WTC11 (cell line): ENCODE results near the gene AK6. TPM values are rescaled to one million over a fixed set of nuclear protein-coding genes. Genes with fewer than 3 reads are reported as not detected.

Source experiments
- total RNA-seq: library from RNA; stranded (reverse); gene quantifications from 3 replicates; pipeline ENCODE4 v1.2.3, GENCODE V29; 2021
- TF ChIP-seq, protein P1 (sequence below): fragments of 250-450 bp; sonication (Bioruptor Pico); IDR thresholded peaks from 2 replicates; pipeline ENCODE4 v2.1.2; 2022; ENCODE audit warnings: mild to moderate bottlenecking, moderate library complexity

Gene AK6
- total RNA-seq, 1 experiment from 2014 or later: 43.1 TPM

DNA sequence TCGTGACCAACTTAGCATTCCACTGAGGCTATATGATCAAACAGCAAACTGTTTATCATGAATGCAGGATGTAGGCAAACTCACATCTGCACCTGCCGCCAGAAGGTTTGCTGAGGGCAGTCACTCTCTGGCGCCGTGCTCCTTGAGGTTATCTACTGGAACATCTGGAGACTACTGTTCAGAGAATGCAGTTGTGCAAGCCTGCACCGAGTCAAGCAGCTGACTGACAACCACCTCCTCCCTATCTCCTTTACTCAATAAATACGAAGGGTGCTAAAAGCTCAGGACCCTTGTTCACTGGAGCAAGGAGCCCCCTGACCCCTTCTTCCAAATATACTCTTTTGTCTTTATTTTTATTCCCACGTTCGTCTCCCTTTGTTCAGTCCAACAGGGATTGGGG is 63.8 kb downstream of the AK6 start (continued):
- TF ChIP-seq, protein P1, sequence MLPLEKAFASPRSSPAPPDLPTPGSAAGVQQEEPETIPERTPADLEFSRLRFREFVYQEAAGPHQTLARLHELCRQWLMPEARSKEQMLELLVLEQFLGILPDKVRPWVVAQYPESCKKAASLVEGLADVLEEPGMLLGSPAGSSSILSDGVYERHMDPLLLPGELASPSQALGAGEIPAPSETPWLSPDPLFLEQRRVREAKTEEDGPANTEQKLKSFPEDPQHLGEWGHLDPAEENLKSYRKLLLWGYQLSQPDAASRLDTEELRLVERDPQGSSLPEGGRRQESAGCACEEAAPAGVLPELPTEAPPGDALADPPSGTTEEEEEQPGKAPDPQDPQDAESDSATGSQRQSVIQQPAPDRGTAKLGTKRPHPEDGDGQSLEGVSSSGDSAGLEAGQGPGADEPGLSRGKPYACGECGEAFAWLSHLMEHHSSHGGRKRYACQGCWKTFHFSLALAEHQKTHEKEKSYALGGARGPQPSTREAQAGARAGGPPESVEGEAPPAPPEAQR (CRISPR knock-in tag): no peak

Other genes with a start within 250 kb of the AK6 start
- 277 to 312 TPM (median 282 TPM) in 3 replicates for gene CCNB1, start 202.4 kb downstream of the AK6 start, total RNA-seq
- 79.0 to 87.4 TPM (median 86.4 TPM) in 3 replicates for gene CENPH, start 179.9 kb downstream of the AK6 start, total RNA-seq
- 50.4 to 62.7 TPM (median 51.7 TPM) in 3 replicates for gene CDK7, start 134.6 kb downstream of the AK6 start, total RNA-seq
- 3.1 to 5.5 TPM (median 5.5 TPM) in 3 replicates for gene CCDC125, start 36.7 kb downstream of the AK6 start, total RNA-seq
- 73.7 to 76.6 TPM (median 76.1 TPM) in 3 replicates for gene TAF9, start within 50 bp of the AK6 start, total RNA-seq
- gene RAD17, start 298 bp upstream of the AK6 start, total RNA-seq: 30.2 to 32.6 TPM (median 32.0 TPM) in 3 replicates
- gene MARVELD2, start 45.6 kb upstream of the AK6 start, total RNA-seq: 28.6 to 34.7 TPM (median 31.4 TPM) in 3 replicates
- gene OCLN, start 123.3 kb upstream of the AK6 start, total RNA-seq: 58.3 to 73.2 TPM (median 70.6 TPM) in 3 replicates
- gene GTF2H2C, start 190.7 kb upstream of the AK6 start, total RNA-seq: 47.2 to 54.2 TPM (median 51.3 TPM) in 3 replicates